ENCODE results near the gene PLXDC2. TPM values are rescaled to one million over a fixed set of nuclear protein-coding genes. Genes with fewer than 3 reads are reported as not detected.
A peak's percentile ranks its signal among the peaks of the same experiment; 100 is the strongest.

Gene PLXDC2
- 18.8 and 19.4 TPM in 2 replicates for total RNA-seq (2014; rRNA removed; shearing (Covaris generic))
- 12.6 and 13.5 TPM in 2 replicates for polyA plus RNA-seq (2016; fragmentation: Nextera tagmentation; extraction: Ambion mirVana)
- long read RNA-seq, full-length matches to known transcripts, result 8 of 23 reads
- long read RNA-seq, partial matches to known transcripts, result 4 of 23 reads
- long read RNA-seq, other reads (novel, unspliced or antisense), result 11 of 23 reads

DNA sequence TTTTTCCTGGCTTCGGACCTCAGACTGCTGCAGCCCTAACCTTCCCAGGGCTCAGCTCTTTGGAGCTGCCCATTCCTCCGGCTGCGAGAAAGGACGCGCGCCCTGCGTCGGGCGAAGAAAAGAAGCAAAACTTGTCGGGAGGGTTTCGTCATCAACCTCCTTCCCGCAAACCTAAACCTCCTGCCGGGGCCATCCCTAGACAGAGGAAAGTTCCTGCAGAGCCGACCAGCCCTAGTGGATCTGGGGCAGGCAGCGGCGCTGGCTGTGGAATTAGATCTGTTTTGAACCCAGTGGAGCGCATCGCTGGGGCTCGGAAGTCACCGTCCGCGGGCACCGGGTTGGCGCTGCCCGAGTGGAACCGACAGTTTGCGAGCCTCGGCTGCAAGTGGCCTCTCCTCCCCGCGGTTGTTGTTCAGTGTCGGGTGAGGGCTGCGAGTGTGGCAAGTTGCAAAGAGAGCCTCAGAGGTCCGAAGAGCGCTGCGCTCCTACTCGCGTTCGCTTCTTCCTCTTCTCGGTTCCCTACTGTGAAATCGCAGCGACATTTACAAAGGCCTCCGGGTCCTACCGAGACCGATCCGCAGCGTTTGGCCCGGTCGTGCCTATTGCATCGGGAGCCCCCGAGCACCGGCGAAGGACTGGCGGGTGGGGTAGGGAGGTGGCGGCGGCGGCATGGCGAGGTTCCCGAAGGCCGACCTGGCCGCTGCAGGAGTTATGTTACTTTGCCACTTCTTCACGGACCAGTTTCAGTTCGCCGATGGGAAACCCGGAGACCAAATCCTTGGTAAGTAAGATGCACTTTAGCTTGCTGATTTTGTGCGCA, at the start of gene PLXDC2:
Gene PLXDC2 (plus strand): TSS at position 22 of the 820 bp plus-strand sequence.
- peak within 1 kb of the TSS; percentile 90 for H3K27ac ChIP-seq (ENCODE audit: low read depth)
- peak within 1 kb of the TSS; percentile 81 for H2AFZ ChIP-seq
- H3K36me3 ChIP-seq (ENCODE audit: insufficient read depth), result no peaks in the 10 kb centered on the region
- peak within 1 kb of the TSS; percentile 80 for H3K4me2 ChIP-seq
- H3K4me1 ChIP-seq (ENCODE audit: insufficient read depth), result peaks cover 30% of the 10 kb centered on the region
- H3K27me3 ChIP-seq (ENCODE audit: insufficient read depth), result no peaks in the 10 kb centered on the region
- ATAC-seq (peak; percentile 11), DNase-seq (ENCODE audit: low spot score) (peak; percentile 61)
- H3K36me3 Mint-ChIP-seq (ENCODE audit: low read depth), result peaks cover 21% of the 10 kb centered on the region
- H4K20me1 ChIP-seq (replicated peaks; ENCODE audit: insufficient read depth), result peaks cover 7% of the 10 kb centered on the region; the same call in 1 of the 2 replicates
- peaks cover 52% of the 10 kb centered on the region for H3K79me2 ChIP-seq (replicated peaks; ENCODE audit: insufficient read depth)
- H3K27me3 Mint-ChIP-seq (ENCODE audit: insufficient read depth, low read depth, poor library complexity), result peaks cover 25% of the 10 kb centered on the region
- H3K9me3 Mint-ChIP-seq, result no peaks in the 10 kb centered on the region
- H3K4me3 Mint-ChIP-seq, result peak within 1 kb of the TSS; percentile 88
- H3K27ac Mint-ChIP-seq, result peak within 1 kb of the TSS; percentile 95
- H3F3A ChIP-seq (replicated peaks; ENCODE audit: low read depth), result no peaks in the 10 kb centered on the region
- H3K4me3 ChIP-seq, result peak within 1 kb of the TSS; percentile 82
- H3K4me1 Mint-ChIP-seq, result peaks cover 34% of the 10 kb centered on the region
- H3K9me2 ChIP-seq (ENCODE audit: insufficient read depth), result no peaks in the 10 kb centered on the region
- TF ChIP-seq ZNF331 (CRISPR knock-in tag; IDR thresholded peaks at IDR 0.05; ENCODE audit: low read depth) (no peak), CREB1 (CRISPR knock-in tag; IDR thresholded peaks at IDR 0.05; ENCODE audit: low read depth) (peak; percentile 39; the same call in 1 of the 2 replicates), ZNF114 (CRISPR knock-in tag; IDR thresholded peaks at IDR 0.05) (no peak)
- TF ChIP-seq, protein P1, sequence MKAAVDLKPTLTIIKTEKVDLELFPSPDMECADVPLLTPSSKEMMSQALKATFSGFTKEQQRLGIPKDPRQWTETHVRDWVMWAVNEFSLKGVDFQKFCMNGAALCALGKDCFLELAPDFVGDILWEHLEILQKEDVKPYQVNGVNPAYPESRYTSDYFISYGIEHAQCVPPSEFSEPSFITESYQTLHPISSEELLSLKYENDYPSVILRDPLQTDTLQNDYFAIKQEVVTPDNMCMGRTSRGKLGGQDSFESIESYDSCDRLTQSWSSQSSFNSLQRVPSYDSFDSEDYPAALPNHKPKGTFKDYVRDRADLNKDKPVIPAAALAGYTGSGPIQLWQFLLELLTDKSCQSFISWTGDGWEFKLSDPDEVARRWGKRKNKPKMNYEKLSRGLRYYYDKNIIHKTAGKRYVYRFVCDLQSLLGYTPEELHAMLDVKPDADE (IDR thresholded peaks at IDR 0.05), result no peak

DNA sequence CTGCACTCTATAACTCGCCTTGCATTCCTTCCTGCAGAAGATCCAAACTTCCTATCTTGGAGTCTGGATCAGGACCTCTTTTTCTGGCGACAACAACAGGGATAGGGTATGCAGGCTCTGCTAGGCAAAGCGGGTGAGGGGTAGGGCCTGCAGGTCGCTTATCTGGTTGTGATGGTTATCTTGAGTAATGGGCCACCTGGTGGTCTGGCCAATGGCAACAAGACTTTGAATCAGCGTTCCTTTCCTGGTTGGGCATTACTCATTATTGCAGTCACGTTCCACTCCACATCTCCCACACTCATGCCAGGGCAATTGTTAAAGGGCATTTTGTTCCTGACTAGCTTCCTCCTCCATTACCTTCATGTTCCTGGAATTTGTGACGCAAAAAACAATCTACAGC, 48.4 kb upstream of the PLXDC2 start:
- H3K27ac Mint-ChIP-seq, result peak overlapping the region; percentile 60; the same call in 1 of the 2 replicates
- Histone ChIP-seq H3K79me2 (replicated peaks; ENCODE audit: insufficient read depth) (no peaks in the 10 kb centered on the region), H3K9me2 (ENCODE audit: insufficient read depth) (no peaks in the 10 kb centered on the region), H3F3A (replicated peaks; ENCODE audit: low read depth) (no peaks in the 10 kb centered on the region), H3K27me3 (ENCODE audit: insufficient read depth) (no peaks in the 10 kb centered on the region), H3K4me1 (ENCODE audit: insufficient read depth) (no peaks in the 10 kb centered on the region), H4K20me1 (replicated peaks; ENCODE audit: insufficient read depth) (no peaks in the 10 kb centered on the region), H3K4me3 (no peak overlapping the region), H3K36me3 (ENCODE audit: insufficient read depth) (no peaks in the 10 kb centered on the region), H3K4me2 (no peak overlapping the region), H3K27ac (ENCODE audit: low read depth) (no peak overlapping the region), H2AFZ (peak overlapping the region; percentile 50; the same call in 1 of the 2 replicates)
- DNase-seq (ENCODE audit: low spot score) (peak; percentile 61), ATAC-seq (peak; percentile 95)
- TF ChIP-seq, protein P2, sequence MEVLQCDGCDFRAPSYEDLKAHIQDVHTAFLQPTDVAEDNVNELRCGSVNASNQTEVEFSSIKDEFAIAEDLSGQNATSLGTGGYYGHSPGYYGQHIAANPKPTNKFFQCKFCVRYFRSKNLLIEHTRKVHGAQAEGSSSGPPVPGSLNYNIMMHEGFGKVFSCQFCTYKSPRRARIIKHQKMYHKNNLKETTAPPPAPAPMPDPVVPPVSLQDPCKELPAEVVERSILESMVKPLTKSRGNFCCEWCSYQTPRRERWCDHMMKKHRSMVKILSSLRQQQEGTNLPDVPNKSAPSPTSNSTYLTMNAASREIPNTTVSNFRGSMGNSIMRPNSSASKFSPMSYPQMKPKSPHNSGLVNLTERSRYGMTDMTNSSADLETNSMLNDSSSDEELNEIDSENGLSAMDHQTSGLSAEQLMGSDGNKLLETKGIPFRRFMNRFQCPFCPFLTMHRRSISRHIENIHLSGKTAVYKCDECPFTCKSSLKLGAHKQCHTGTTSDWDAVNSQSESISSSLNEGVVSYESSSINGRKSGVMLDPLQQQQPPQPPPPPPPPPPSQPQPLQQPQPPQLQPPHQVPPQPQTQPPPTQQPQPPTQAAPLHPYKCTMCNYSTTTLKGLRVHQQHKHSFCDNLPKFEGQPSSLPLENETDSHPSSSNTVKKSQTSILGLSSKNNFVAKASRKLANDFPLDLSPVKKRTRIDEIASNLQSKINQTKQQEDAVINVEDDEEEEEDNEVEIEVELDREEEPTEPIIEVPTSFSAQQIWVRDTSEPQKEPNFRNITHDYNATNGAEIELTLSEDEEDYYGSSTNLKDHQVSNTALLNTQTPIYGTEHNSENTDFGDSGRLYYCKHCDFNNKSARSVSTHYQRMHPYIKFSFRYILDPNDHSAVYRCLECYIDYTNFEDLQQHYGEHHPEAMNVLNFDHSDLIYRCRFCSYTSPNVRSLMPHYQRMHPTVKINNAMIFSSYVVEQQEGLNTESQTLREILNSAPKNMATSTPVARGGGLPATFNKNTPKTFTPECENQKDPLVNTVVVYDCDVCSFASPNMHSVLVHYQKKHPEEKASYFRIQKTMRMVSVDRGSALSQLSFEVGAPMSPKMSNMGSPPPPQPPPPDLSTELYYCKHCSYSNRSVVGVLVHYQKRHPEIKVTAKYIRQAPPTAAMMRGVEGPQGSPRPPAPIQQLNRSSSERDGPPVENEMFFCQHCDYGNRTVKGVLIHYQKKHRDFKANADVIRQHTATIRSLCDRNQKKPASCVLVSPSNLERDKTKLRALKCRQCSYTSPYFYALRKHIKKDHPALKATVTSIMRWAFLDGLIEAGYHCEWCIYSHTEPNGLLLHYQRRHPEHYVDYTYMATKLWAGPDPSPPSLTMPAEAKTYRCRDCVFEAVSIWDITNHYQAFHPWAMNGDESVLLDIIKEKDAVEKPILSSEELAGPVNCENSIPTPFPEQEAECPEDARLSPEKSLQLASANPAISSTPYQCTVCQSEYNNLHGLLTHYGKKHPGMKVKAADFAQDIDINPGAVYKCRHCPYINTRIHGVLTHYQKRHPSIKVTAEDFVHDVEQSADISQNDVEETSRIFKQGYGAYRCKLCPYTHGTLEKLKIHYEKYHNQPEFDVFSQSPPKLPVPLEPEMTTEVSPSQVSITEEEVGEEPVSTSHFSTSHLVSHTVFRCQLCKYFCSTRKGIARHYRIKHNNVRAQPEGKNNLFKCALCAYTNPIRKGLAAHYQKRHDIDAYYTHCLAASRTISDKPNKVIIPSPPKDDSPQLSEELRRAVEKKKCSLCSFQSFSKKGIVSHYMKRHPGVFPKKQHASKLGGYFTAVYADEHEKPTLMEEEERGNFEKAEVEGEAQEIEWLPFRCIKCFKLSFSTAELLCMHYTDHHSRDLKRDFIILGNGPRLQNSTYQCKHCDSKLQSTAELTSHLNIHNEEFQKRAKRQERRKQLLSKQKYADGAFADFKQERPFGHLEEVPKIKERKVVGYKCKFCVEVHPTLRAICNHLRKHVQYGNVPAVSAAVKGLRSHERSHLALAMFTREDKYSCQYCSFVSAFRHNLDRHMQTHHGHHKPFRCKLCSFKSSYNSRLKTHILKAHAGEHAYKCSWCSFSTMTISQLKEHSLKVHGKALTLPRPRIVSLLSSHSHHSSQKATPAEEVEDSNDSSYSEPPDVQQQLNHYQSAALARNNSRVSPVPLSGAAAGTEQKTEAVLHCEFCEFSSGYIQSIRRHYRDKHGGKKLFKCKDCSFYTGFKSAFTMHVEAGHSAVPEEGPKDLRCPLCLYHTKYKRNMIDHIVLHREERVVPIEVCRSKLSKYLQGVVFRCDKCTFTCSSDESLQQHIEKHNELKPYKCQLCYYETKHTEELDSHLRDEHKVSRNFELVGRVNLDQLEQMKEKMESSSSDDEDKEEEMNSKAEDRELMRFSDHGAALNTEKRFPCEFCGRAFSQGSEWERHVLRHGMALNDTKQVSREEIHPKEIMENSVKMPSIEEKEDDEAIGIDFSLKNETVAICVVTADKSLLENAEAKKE (CRISPR knock-in tag; IDR thresholded peaks at IDR 0.05), result peak; percentile 30; the same call in 1 of the 2 replicates
- TF ChIP-seq, protein P3, sequence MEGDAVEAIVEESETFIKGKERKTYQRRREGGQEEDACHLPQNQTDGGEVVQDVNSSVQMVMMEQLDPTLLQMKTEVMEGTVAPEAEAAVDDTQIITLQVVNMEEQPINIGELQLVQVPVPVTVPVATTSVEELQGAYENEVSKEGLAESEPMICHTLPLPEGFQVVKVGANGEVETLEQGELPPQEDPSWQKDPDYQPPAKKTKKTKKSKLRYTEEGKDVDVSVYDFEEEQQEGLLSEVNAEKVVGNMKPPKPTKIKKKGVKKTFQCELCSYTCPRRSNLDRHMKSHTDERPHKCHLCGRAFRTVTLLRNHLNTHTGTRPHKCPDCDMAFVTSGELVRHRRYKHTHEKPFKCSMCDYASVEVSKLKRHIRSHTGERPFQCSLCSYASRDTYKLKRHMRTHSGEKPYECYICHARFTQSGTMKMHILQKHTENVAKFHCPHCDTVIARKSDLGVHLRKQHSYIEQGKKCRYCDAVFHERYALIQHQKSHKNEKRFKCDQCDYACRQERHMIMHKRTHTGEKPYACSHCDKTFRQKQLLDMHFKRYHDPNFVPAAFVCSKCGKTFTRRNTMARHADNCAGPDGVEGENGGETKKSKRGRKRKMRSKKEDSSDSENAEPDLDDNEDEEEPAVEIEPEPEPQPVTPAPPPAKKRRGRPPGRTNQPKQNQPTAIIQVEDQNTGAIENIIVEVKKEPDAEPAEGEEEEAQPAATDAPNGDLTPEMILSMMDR (conservative IDR thresholded peaks at IDR 0.05; ENCODE audit: low read depth in 2 of 2), result peak; percentile 35 to 64
- TF ChIP-seq JUNB (IDR thresholded peaks at IDR 0.05; ENCODE audit: unreplicated experiment), result no peak
- TF ChIP-seq EZH2 (IDR thresholded peaks at IDR 0.05; ENCODE audit: low read depth, unreplicated experiment), result no peak
- H3K4me1 Mint-ChIP-seq, result peaks cover 6% of the 10 kb centered on the region
- peaks cover 2% of the 10 kb centered on the region for H3K27me3 Mint-ChIP-seq (ENCODE audit: insufficient read depth, low read depth, poor library complexity)
- no peaks in the 10 kb centered on the region for H3K36me3 Mint-ChIP-seq (ENCODE audit: low read depth)
- no peaks in the 10 kb centered on the region for H3K9me3 Mint-ChIP-seq
- no peak overlapping the region for H3K4me3 Mint-ChIP-seq
